ENCODE measurements around the gene TMEM178A.
A peak's percentile ranks its signal among the peaks of the same experiment; 100 is the strongest.

The TMEM178A gene

GRCh38 chr2:39739386-39739785 is 73.7 kb downstream of the TMEM178A start:
- FAIRE-seq (no peak), DNase-seq (ENCODE audit: insufficient read length, low spot score) (no peak)
- TF ChIP-seq POLR2A (IDR thresholded peaks at IDR 0.05; ENCODE audit: low read depth, low read length) = no peak

- no peak for TF ChIP-seq POLR2A (IDR thresholded peaks at IDR 0.05; ENCODE audit: low read depth, low read length)
- DNase-seq (ENCODE audit: insufficient read length, low spot score) (no peak), FAIRE-seq (no peak)
These were observed 76.2 kb downstream of the TMEM178A start for GRCh38 chr2:39741871-39742270.

- FAIRE-seq (peak; percentile 73), DNase-seq (ENCODE audit: insufficient read length, low spot score) (no peak)
- TF ChIP-seq POLR2A (IDR thresholded peaks at IDR 0.05; ENCODE audit: low read depth, low read length) = no peak
These were observed 77.6 kb downstream of the TMEM178A start for GRCh38 chr2:39743269-39743776.

GRCh38 chr2:39755466-39755865 is 89.7 kb downstream of the TMEM178A start:
- no peak for TF ChIP-seq POLR2A (IDR thresholded peaks at IDR 0.05; ENCODE audit: low read depth, low read length)
- DNase-seq (ENCODE audit: insufficient read length, low spot score) = no peak
- no peak for FAIRE-seq

GRCh38 chr2:39757156-39757555 is 91.4 kb downstream of the TMEM178A start:
- FAIRE-seq = no peak
- TF ChIP-seq POLR2A (IDR thresholded peaks at IDR 0.05; ENCODE audit: low read depth, low read length) = no peak
- no peak for DNase-seq (ENCODE audit: insufficient read length, low spot score)

- TF ChIP-seq POLR2A (IDR thresholded peaks at IDR 0.05; ENCODE audit: low read depth, low read length) = no peak
- DNase-seq (ENCODE audit: insufficient read length, low spot score) (no peak), FAIRE-seq (no peak)
These were observed 96.7 kb downstream of the TMEM178A start for GRCh38 chr2:39762448-39762847.

Data from H54 (cell line).